ENCODE data around the gene GHITM. TPM values are rescaled to one million over a fixed set of nuclear protein-coding genes. Genes with fewer than 3 reads are reported as not detected.

Gene GHITM
- total and polyA plus RNA-seq, 2 of the 8 experiments (the other 6 are each of a cell fraction or from before 2014, with no cell fraction given): 86.2 to 97.0 TPM

- Histone ChIP-seq H3K14ac (ENCODE audit: insufficient read length) (no peak overlapping the region), H3K36me3 (ENCODE audit: control insufficient read depth in 2 of 4, insufficient read depth in 4 of 4, low read length in 3 of 4) (no peaks in the 10 kb centered on the region), H3K4me3 (ENCODE audit: extremely low read depth in 1 of 4, insufficient read depth in 2 of 4, low read depth in 3 of 4, low read length in 4 of 4) (no peak overlapping the region), H3K79me2 (ENCODE audit: control insufficient read depth in 1 of 2, insufficient read depth in 2 of 2, low read length in 2 of 2) (peaks cover 8 to 13% of the 10 kb centered on the region in 2 experiments), H4K8ac (ENCODE audit: extremely low read depth, insufficient read depth, low read length) (no peak overlapping the region), H3K23me2 (ENCODE audit: low read depth, low read length) (no peaks in the 10 kb centered on the region; the same call in 1 of the 2 replicates), H3K4me2 (ENCODE audit: insufficient read depth in 1 of 2, low read depth in 2 of 2, low read length in 2 of 2) (no peak overlapping the region), H3K4me1 (replicated peaks in 1 of 4; ENCODE audit: control insufficient read depth in 3 of 4, insufficient read depth in 4 of 4, low read length in 3 of 4) (peaks cover 3 to 9% (median 4%) of the 10 kb centered on the region in 4 experiments; a peak in 6 of 7 replicates), H3K9me3 (ENCODE audit: insufficient read depth in 2 of 2, low read depth in 1 of 2, low read length in 1 of 2) (no peaks in the 10 kb centered on the region), H2BK12ac (ENCODE audit: low read depth, low read length) (no peak overlapping the region), H3K79me1 (ENCODE audit: low read depth, low read length) (no peaks in the 10 kb centered on the region), H3K23ac (ENCODE audit: insufficient read length) (no peak overlapping the region), H3K56ac (replicated peaks; ENCODE audit: insufficient read length, low read depth, low read length) (no peak overlapping the region), H3K27ac (ENCODE audit: low read depth, low read length) (no peak overlapping the region), H2BK20ac (ENCODE audit: low read length) (no peak overlapping the region), H2BK5ac (ENCODE audit: low read depth, low read length) (no peak overlapping the region), H2AK5ac (ENCODE audit: low read depth, low read length) (no peak overlapping the region), H4K91ac (replicated peaks; ENCODE audit: insufficient read length, low read length) (no peak overlapping the region), H2BK120ac (replicated peaks; ENCODE audit: low read depth, low read length) (no peak overlapping the region), H2AFZ (ENCODE audit: low read length) (no peak overlapping the region), H2BK15ac (ENCODE audit: low read length) (no peak overlapping the region), H3K4ac (replicated peaks; ENCODE audit: insufficient read length, low read depth, low read length) (no peak overlapping the region), H3K18ac (ENCODE audit: extremely low read depth, low read length) (no peak overlapping the region), H3K9ac (replicated peaks in 1 of 4; ENCODE audit: extremely low read depth in 1 of 4, low read depth in 3 of 4, low read length in 3 of 4) (no peak overlapping the region), H4K5ac (ENCODE audit: insufficient read length, low read depth, low read length) (no peak overlapping the region), H4K20me1 (replicated peaks in 1 of 2; ENCODE audit: control insufficient read depth in 1 of 2, insufficient read depth in 2 of 2, low read length in 2 of 2) (peaks cover 0 to 1% of the 10 kb centered on the region in 2 experiments), H3K27me3 (replicated peaks in 1 of 4; ENCODE audit: control insufficient read depth in 3 of 4, extremely low read depth in 1 of 4, insufficient read depth in 3 of 4, low read length in 3 of 4) (no peaks in the 10 kb centered on the region)
- ChIA-PET CTCF (ENCODE audit: partially characterized antibody) (interaction anchor here (0.9 to 1.9 kb wide), 6 partner anchors 12 to 131 kb away, joined by 3 to 7 read pairs (median 4); no protein-coding TSS in a partner anchor), POLR2A (ENCODE audit: partially characterized antibody) (no interaction called here)
- no peak for FAIRE-seq
- TF ChIP-seq TCF12 (IDR thresholded peaks at IDR 0.05; ENCODE audit: low read depth, low read length) (no peak), CTBP2 (IDR thresholded peaks at IDR 0.05; ENCODE audit: borderline replicate concordance, insufficient read depth, insufficient read length, low read length) (no peak), TAF7 (optimal IDR thresholded peaks at IDR 0.05; ENCODE audit: borderline replicate concordance, low read depth, low read length) (no peak)
- no peak for DNase-seq (ENCODE audit: low read depth in 1 of 2, low spot score in 2 of 2)
- 81% methylated on average over 2 of the region's 2 CpGs; no CpG with 5 or more reads in 1 of the 2 experiments for WGBS, 2 experiments (ENCODE audit: extremely low coverage in 1 of 2, insufficient coverage in 1 of 2, insufficient read length in 1 of 2, insufficient replicate concordance in 2 of 2, low coverage in 1 of 2, low lambda C conversion rate in 2 of 2, missing lambda C conversion rate in 1 of 2)
Observed at GRCh38 chr10:84135836-84136235, 3.5 kb upstream of the GHITM start.

Measured in H1 (cell line).